ENCODE data around the gene SETD7.
"Not testable (repeated sequence)": the region's sequence is repeated elsewhere in the genome, so short reads cannot be mapped to it uniquely, and the experiment has no call there.

SETD7 gene

GRCh38 chr4:139461022-139461628, 94.9 kb downstream of the SETD7 start:
- DNase-seq, result no peak

DNA sequence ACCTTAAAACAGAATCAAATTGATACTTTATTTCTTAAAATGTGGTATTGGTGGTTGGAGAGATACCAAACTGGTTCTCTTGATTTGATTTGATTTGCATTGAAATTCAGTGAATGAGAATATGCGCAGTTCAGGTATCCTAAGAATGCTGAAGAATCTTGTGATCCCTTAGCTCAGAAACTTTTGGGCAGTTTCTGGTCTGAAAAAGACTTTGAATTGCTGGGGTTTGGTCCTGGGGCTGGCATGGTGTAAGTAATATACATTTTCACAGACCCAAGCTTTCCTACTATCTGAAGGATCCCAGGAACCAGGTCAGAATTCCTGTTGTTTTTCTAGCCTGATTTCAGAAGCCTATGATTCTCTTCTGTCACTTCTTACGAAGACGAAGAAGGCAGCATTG, 95.5 kb downstream of the SETD7 start:
- no peak for DNase-seq

DNA sequence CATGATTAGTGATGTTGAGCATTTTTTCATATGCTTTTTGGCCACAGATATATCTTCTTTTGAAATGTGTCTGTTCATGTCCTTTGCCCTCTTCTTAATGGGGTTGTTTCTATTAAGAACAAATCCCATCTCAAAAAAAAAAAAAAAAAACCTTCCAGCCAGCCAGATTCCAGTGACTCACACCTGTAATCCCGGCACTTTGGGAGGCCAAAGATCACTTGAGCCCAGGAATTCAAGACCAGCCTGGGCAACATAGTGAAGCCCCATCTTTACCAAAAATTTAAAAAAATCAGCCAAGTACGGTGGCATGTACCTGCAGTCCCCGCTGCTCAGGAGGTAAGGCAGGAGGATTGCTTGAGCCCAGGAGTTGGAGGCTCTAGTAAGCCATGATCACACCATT, 97.0 kb downstream of the SETD7 start:
- no peak for DNase-seq

GRCh38 chr4:139458543-139458942, 97.5 kb downstream of the SETD7 start:
- no peak for DNase-seq

DNA sequence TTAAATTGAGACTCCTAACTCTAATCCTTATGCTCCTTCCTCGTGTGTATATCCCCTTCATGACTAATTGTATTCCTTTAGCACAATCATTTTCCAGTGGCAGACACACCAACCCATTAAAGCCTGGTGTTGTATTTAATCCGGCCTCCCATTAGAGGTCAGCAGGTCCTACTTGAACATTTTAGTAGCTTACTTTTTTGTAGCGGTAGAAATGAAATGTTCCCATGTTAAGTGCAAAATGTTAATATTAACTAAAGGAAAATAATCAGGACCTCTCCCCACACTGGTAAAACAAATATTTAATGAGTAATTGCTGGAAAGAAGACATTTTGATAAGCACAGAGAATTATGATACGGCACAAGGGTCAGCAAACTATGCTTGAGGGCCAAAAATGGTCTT, 98.7 kb downstream of the SETD7 start:
- DNase-seq, result no peak

- DNase-seq, result no peak
These were observed 100.9 kb downstream of the SETD7 start for GRCh38 chr4:139455126-139455538.

- no peak for DNase-seq
These were observed 101.6 kb downstream of the SETD7 start, which contains the start of gene RAB33B for GRCh38 chr4:139454111-139455045. RAB33B (plus strand) TSS chr4:139454121; CDS start chr4:139454196, 75 bp downstream.

DNA sequence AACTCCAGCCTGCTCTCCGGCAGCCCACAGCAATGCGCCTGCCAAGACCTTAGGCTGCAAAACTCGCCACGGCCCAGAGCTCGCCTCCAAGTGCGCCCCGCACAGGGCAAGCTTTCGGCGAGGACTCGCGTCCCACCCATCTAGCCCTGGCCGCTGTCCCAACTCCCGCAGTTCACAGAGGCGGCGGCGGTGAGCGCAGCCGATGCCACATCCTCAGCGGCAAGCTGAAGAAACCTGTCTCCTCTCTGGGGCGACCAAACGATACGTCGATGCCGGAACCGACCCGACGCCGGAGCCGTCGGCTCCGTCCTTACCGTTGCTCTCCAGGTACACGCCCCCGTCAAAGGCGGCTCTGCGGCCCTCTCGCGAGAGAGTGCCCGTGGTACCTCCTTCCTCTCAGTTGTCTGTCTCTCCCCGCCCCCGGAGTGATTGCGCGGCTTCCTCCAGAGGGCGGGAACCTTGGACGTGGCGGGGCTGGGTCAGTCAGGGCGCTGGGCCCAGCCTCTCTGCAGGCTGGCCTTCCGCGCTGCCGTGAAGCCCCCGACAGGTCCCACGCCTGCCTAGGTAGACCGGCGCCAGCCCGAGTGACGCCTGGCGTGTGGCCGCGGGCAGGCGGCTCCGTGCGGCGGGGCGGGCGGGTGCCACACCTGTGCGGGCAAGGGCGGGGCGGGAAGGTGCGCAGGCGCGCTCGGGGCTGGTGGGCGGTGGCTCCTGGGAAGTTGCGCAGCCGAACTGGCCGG, 102.5 kb downstream of the SETD7 start:
- DNase-seq, result peak; percentile 84

DNA sequence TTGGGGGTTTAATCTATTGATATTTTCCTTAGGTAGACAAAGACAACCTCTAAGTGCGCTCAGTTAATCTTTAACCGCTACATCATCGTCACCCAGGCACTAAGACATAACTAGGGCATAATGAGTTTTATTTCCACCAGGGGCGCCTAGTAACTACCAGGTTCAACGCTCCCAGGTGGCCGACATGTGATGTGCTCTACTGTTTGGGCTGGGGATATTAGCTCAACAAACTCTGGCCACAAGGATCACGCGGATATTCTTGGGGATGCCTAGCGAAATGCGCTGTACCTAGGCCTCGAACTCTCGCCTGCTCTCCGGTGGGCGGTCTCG, 103.0 kb downstream of the SETD7 start:
- DNase-seq, result peak; percentile 16

GRCh38 chr4:139451997-139452396, 104.0 kb downstream of the SETD7 start:
- no peak for DNase-seq

- DNase-seq, result no peak
These were observed 105.4 kb downstream of the SETD7 start for GRCh38 chr4:139450586-139450985.

DNA sequence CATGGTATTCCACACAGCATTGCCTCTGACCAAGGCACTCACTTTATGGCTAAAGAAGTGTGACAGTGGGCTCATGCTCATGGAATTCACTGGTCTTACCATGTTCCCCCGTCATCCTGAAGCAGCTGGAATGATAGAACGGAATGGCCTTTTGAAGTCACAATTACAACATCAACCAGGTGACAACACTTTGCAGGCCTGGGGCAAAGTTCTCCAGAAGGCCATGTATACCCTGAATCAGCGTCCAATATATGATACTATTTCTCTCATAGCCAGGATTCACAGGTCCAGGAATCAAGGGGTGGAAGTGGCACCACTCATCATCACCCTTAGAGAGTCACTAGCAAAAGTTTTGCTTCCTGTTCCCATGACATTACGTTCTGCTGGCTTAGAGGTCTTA, 108.9 kb downstream of the SETD7 start:
- DNase-seq, result not testable (repeated sequence)
